HFF-Myc (cell line): ENCODE results near the gene UBAP2L.

Experiments used
- DNase-seq: peaks from one replicate; pipeline ENCODE4 v3.0.0-alpha.2; 2011; ENCODE audit warnings: low read depth; ENCODE audit errors: extremely low read depth
- H3K4me3 ChIP-seq: replicated peaks from 2 replicates; pipeline ENCODE4 v1.5.1; 2011; ENCODE audit warnings: low read depth, mild to moderate bottlenecking, control low read depth, low read length
- CTCF ChIP-seq: IDR thresholded peaks from 2 replicates; pipeline ENCODE4 v1.5.1; 2012; ENCODE audit warnings: mild to moderate bottlenecking, low read depth, low read length, control low read depth; ENCODE audit errors: missing control alignments

Gene UBAP2L

DNA sequence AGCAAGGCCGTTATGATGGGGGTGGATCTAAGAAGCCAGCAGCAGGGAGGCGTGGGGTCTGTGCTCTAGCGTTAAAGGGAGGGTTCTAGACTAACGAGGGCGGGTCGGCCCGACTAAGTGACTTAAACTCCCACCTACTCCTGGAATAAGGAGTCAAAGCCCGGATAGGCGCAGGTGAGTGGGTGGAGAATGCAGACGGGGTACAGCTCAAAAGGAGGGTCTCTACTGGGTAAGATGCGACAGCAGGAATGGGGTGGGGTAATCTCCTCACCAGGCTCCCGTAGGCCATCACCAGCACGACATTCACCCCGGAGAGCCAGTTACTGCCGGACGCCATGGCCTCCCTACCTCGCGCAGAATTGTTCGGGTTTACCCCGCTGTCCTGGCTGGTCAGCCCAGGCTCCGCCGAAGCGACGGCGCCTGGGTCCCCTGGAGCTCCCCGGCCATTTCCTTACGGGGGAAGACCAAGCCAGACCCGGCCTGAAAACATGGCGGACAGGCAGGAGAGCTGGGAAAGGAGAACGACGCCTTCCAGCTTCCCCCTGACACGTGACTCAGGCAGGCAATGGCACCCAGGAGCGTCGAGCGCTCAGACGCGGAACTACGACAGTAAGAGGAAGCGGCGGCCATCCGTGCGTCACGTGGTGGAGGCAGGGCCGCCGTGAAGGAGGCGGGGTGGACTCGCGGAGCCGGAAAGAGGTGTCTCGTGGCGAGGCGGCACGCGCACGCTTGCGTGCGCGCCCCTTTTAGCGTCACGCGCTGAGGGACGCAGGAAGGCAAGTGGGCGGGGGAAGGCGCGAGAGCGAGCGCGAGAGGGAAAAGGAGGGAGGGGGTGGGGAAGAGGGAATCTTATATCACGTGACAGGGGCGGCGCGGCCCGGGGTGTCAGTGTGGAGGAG, at the start of gene UBAP2L:
TSS of gene UBAP2L (plus strand) at position 885 of the 899 bp plus-strand sequence. CDS start 4,169 bp downstream, outside the sequence.
- peak; percentile 94 for DNase-seq
- no peak for TF ChIP-seq CTCF
- peak within 1 kb of the TSS; percentile 95 for H3K4me3 ChIP-seq

GRCh38 chr1:154171223-154171583, 49.6 kb upstream of the UBAP2L start:
- no peak overlapping the region for H3K4me3 ChIP-seq
- DNase-seq, result no peak
- TF ChIP-seq CTCF, result no peak

- no peak for TF ChIP-seq CTCF
- H3K4me3 ChIP-seq, result no peak overlapping the region
- no peak for DNase-seq
Observed at GRCh38 chr1:154171880-154172279, 48.9 kb upstream of the UBAP2L start.

DNA sequence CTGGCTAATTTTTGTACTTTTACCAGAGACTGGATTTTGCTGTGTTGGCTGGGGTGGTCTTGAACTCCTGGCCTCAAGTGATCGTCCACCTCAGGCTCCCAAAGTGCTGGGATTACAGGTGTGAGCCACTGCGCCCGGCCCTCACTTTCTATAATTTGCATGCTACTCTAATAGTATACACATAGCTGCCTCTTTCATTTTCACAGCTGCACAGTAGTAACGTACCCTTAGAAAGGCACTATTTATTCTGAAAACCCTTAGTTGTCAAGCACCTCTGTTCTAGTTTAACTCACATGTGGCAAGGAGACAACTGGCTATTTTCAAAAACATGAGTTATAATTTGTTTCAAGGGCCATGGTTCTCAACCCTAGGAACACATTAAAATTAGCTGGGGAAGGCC, 46.1 kb upstream of the UBAP2L start:
- no peak for TF ChIP-seq CTCF
- no peak for DNase-seq
- H3K4me3 ChIP-seq, result no peak overlapping the region

GRCh38 chr1:154176337-154176736, 44.4 kb upstream of the UBAP2L start:
- no peak overlapping the region for H3K4me3 ChIP-seq
- TF ChIP-seq CTCF, result no peak
- DNase-seq, result peak; percentile 64

GRCh38 chr1:154178013-154178412, 42.7 kb upstream of the UBAP2L start:
- no peak for DNase-seq
- no peak for TF ChIP-seq CTCF
- H3K4me3 ChIP-seq, result no peak overlapping the region
